EL (cell line): Measurements from ENCODE around the gene IZUMO4.

ENCODE experiments used
- DNase-seq: peaks from one replicate; pipeline ENCODE4 v3.0.0-alpha.2; 2016

IZUMO4 gene, protein sequence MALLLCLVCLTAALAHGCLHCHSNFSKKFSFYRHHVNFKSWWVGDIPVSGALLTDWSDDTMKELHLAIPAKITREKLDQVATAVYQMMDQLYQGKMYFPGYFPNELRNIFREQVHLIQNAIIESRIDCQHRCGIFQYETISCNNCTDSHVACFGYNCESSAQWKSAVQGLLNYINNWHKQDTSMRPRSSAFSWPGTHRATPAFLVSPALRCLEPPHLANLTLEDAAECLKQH

DNA sequence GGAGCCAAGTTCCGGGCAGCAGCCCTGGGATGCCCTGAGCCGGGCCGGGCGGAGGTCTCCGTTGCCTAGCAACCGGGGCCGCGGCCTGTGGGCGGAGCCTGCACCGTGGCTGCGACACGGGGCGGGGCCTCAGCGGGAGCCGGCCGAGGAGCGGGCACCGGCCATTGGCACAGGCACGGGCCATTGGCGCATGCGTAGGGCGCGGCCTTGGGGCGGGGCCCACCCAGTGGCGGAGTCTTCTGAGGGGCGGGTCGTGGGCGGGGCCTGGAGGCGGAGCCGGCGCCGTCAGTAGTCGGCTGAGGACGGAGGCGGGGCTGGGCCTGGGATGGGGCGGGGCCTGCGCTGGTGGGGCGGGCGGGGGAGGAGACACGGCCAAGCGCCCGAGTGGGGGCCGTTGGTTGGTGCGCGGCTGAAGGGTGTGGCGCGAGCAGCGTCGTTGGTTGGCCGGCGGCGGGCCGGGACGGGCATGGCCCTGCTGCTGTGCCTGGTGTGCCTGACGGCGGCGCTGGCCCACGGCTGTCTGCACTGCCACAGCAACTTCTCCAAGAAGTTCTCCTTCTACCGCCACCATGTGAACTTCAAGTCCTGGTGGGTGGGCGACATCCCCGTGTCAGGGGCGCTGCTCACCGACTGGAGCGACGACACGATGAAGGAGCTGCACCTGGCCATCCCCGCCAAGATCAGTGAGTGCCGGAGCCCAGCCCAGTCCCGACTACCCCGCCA lies at the start of gene IZUMO4:
Gene IZUMO4 (plus strand): TSS at position 436 of the 723 bp plus-strand sequence. CDS start 31 bp downstream, at position 467.
- peak; percentile 96 for DNase-seq

DNA sequence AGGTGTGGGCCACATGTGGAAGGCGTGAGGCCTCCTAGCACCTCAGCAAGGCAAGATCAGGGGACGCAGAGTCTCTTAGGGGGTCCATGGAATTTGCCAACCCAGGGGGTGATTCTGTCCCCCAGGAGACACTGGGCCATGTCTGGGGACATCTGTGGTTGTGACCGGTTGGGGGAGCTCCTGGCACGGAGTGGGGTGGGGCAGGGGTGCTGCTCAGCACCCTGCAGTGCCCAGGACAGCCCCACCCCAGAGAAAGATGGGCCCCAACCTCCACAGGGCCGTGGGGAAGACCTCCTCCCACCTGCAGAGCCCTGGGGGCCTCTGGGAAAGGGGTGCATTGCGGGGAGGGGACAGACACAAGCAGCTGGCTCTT lies 49.7 kb upstream of the IZUMO4 start:
- DNase-seq = no peak

DNA sequence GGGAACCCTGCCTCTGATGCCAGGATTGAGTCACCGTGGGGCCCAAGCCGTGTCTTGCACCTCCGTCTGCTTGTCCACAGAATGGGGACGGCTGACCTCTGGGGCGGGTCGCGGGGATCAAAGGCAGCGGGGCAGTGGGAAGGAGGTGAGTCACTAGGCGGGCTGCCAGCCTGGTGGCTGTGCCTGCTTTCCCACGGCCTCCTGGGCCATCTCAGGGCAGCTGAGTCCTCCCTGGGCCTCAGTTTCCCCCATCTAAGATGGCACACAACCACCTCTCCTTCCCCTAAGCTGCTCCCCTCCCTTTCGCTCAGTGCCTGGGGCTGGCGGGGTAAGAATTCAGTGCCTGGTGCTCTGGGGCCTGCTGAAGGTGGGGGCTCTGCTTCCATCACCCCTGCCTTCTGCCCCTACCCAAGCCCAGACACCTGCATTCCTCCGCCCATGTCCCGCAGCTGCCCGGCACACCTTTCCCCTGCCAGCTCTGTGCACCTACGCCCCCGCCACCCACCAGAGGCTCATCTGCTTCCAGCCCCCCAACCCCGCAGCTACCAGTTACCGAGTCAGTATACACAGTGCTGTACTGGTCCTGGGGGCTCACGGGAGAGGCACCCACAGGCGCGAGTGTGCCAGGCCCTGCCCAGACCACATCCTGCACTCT lies 49.1 kb upstream of the IZUMO4 start:
- peak; percentile 53 for DNase-seq

DNA sequence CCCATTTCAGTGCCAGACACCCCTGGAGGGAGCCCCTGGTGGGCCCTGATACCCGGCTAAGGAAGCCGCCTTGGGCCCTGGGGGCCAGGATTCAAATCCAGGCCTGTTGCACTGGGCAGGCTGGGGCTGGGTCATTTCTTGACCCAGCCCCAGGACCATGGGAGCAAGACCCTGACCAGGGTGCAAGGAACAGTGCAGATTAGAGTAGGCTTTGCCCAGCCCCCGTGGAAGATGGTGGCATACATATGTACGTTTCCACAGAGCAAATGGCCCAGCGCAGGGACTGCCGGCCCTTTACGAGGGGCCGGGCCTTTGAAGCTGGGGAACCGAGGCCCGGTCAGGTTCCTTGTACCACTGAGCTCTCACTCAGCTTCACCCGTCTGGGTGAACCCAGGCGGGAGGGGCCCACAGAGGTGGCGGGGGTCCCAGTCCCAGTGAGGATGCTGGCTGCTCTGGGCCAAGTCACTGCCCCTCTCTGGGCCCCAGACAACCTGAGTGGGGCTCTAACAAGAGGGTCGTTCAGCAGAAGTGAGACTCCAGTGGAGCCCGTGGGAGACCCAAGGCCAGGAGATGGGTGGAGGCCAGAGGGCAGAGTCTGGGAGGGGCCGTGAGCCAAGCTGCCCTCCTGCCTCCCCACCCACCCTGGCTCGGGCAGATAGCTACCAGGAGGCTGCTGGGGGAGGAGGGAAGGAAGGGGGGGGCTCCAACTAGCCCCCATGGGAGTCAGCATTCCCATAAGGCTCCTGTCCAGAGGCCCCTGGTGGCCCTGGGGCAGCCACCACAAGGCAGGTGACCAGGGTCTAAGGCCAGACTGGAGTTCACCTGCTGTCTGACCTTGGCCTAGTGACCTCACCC lies 48.4 kb upstream of the IZUMO4 start:
- DNase-seq = no peak

DNA sequence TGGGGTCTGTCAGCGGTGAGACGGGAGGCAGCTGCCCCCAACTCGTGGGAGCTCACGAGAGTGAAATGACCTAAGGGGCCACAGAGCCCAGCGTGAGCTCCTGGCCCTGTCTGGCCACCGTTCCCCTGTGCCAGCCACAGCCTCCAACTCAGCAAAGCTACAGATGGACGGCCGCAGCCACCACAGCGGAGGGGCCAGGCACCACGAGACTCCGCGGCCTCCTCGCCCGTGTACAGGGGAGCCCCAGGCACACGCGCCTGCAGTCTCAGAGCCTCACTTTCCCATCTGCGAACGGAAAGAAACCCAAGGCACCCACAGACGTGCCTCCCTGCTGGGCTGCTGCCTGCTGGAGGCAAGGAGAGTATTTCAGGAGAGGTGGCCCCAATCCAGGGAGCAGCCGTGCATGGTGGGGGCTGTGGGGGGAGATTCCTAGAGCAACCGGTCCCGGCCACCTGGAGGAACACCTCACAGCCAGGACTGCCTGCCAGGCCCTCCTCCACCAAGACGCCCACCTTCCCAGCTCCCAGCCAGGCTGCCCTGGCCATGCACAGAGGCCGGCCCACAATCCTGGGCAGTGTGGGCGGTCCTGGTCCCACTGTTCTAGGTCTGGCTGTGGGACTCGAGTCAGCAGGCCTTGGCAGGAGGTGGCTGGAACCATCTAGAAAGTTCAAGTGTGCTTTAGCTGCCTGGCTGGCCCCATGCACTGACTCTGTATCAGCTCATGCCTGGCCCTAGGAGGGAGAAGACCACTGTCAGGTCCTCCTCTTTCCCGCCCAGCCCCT lies 47.6 kb upstream of the IZUMO4 start:
- DNase-seq = no peak

DNA sequence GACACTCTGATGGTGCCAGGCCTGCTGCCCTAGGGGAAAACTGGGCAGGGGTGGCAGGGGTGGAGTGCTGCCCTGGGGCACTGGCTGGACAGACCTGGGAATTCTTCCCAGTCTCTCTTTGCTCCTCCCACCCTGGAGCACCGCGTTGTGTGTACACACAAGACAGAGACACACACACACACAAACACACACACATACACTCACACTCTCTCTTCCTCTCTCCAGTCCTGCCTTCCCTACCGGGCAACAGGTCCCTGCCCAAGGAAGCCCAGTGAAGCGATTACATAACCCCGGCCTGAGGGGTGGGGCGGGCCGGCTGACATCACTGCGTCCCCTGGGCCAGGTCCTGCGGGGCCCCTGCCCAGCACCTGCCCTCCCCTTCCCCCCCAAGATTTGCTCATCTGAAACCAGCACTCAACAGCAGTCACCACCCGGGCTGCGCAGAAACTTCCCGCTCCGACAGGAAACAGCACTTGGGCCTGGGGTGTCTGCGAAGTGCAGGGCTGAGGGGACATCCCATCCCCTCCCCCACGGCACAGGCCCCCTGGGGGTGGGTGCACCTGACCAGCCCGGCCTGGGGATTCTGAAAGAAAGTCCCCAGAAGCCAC lies 46.9 kb upstream of the IZUMO4 start:
- peak; percentile 75 for DNase-seq

DNA sequence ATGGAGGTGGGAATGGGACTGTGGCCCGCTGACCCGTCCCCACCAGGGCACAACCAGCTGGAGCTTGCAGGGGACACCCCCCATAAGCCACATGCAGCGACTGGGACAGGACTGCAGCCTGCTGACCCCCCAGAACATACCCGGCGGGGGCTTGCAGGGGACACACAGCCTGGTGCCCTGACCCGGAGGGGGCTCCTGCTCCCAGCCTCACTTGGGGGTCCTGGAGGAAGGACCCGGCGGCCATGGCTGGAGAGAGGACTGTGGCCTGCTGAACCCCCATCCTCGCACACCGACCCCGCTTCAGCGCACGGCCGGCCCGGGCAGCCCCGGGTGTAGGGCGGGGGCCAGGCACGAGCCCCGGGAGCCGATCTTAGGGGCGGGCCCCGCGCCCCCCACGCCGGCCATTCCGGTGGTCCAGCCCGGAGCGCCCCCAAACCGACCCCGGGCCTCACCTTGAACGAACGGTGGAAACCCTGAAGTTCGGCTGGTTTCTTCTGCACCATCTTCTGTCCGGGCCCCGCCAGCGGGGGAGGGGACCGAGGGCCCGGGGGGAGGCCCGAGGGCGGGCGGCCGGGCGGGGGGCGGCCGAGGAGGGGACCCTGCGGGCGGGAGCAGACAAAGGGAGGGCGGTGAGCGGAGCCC lies 46.2 kb upstream of the IZUMO4 start:
- DNase-seq = no peak

DNA sequence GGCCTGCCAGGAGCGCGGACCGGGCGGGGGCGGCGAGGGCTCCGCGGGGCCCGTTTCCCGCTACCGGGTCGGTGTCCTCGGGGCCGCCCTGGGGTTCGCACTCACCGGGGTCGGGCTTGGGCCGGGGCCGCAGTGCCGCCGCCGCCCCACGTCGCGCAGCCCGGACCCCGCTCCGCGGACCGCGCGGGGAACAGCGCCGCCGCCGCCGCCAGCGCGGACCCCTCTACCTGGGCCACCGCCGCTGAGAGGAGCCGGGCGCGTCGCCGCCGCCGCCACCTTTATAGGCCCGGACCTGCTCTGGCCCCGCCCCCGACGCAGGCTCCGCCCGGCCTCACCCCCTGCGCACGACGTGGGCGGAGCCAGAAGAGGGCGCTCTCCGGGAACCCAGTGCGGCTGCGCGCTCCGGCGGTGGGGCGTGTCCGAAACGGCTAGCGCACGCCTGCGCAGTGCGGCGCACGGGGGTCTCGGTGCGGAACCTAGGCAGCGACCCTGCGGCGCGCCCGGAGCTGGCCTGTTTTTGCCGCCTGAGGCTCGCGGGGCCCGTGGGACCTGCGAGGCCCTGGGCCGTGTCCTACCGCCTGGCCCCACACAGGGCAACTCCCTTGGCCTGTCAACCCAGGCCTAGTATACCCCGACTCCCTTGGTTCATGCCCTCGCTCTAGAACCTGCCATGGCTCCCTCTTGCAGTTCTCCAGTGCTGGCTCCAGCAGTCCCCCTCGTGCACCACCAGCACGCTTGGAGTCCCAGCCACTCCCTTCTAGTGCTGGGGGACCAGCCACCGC lies 45.5 kb upstream of the IZUMO4 start, which contains the start of gene MKNK2:
Gene MKNK2 (minus strand): TSS at position 254 of the 782 bp plus-strand sequence. CDS start 393 bp downstream, outside the sequence.
- DNase-seq = peak; percentile 86

DNA sequence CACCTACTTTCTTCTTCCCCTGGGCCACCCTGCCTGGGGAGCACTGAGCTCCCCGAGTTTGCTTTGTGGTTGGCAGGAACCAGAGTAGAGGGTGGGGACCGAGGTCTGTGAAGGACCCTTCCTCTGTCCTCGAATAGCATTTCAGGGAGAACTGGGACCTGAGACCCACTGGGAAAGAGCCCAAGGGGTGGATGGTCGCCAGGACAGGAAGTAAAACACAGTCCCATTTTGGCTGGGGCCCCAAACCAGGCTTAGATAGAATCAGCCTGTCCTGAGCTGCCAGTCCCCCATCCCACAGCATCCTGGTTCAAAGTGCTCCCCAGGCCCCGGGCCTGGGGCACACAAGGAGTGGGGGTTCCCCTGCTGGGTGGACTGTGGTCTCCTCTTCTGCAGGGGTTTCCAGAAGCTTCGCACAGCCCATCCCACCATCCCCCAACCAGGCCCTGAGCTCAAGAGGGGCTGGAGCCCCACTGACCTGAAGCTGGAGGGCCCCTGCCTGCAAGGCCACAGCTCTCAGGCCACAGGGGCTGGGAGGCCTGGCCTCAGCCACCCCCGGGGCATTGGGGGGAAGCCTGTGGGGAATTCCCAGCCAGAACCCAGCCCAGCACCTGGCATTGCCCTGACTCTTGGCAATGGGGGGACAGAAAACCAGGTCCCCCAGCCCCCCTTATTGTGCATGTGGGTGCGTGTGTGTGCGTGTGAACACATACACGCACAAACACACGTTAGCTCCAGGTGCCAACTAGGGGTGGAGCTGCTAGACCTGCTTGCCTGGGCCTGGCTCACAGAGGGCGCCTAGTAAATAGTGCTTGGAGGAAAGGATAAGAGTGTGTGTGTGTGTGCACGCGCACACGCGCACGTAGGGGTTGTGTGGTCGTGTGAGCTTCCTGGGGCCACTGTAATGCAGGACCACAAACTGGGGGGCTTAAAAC lies 44.7 kb upstream of the IZUMO4 start:
- DNase-seq = peak; percentile 29

DNA sequence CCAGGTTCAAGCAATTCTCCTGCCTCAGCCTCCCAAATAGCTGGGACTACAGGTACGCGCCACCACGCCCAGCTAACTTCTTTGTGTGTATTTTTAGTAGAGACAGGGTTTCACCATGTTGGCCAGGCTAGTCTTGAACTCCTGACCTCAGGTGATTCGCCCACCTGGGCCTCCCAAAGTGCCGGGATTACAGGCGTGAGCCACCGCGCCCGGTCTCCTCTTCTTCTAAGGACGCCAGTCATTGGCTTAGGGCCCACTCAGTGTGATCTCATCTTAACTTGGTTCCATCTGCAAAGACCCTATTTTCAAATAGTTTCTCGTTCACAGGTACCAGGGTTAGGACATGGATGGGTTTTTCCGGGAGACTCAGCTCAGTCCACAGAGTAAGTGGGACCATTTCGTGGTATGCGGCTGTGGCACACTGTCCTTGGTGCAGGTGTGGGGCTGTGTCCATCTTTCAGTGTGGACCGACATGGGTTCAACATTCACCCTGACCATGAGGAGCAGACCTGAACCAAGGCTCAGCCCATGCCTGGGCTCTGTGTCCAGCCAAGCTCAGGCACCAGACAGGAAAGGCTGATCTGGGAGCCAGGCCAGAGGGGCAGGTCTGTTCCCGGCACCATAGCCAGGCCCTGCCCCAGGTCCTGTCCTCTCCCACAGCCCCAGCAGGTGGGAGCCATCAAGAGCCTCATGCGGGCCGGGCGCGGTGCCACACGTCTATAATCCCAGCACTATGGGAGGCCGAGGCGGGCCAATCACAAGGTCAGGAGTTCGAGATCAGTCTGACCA lies 42.9 kb upstream of the IZUMO4 start:
- no peak for DNase-seq

DNA sequence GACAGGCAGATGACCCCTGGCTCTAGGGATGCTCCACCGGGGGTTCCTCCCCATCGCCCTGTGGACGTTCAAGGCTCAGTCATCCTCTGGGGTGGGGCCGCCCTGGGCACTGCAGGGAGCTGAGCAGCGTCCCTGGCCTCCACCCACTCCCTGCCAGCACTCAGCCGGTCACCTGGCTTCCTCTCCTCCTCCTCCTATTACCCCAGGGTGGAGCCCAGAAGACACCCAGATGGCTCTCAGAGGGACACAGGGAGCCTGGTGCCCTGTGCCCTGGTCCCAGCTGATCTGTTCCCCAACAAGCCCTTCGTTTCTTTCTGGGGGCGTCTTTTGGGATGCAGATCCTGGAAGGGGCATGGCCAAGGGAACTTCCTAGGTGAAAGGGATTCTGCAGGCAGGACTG lies 42.0 kb upstream of the IZUMO4 start:
- no peak for DNase-seq

DNA sequence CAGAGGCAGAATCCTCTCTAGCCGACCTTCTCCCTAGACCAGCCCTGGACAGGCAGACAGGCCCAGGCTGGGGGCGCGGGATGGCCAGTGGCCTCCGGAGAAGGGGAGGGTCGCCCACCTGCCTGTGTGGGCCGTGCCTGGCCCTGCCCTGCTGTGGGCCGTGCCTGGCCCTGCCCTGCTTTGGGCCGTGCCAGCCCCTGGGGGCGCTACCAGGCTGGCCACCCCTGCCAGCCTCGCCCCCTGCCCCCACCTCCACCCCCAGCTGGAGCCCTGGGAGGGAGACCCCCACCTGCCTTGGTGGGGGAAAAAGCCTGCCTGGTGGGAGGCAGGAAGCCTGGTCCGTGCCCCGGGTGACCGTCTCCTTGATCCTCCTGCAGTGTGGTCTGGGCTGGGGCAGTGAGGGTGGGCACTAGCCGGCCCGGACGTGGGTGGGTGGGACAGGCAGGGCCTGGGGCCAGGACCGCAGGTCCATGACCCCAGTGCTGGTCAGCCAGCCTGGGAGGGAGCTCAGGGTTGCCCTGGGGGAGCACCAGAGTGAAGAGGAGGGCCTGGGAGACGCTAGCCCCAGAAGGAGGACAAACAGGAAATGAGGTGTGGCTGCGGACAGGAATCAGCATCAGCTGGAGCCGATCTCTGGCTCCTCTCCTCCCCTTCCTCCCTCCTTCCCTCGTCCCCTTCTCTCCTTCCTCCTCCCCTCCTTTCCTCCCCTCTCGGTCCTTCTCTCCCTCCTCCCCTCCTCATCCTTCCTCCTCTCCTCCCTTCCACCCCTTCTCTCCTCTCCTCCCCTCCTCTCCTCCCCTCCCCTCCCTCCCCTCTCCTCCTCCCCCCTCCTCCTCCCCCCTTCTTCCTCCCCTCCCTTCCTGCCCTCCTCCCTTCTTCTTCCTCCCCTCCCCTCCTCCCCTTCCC lies 40.5 kb upstream of the IZUMO4 start:
- DNase-seq = peak; percentile 78

DNA sequence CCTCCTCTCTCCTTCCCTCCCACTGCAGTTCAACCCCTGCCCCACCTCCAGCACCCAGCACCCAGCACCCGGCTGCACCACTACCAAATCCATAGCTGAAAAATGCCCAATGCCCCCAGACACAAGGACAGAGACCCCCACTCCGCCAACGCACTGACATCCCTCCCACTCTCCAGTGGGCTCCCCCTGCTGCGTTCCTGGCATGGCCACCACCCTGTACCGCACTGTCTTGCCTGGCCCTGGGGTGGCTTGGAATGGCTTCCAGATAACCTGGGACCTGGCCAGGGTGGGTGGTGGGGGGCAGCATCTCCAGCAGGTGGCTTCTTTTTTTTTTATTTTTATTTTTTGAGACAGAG lies 39.9 kb upstream of the IZUMO4 start:
- DNase-seq = no peak

DNA sequence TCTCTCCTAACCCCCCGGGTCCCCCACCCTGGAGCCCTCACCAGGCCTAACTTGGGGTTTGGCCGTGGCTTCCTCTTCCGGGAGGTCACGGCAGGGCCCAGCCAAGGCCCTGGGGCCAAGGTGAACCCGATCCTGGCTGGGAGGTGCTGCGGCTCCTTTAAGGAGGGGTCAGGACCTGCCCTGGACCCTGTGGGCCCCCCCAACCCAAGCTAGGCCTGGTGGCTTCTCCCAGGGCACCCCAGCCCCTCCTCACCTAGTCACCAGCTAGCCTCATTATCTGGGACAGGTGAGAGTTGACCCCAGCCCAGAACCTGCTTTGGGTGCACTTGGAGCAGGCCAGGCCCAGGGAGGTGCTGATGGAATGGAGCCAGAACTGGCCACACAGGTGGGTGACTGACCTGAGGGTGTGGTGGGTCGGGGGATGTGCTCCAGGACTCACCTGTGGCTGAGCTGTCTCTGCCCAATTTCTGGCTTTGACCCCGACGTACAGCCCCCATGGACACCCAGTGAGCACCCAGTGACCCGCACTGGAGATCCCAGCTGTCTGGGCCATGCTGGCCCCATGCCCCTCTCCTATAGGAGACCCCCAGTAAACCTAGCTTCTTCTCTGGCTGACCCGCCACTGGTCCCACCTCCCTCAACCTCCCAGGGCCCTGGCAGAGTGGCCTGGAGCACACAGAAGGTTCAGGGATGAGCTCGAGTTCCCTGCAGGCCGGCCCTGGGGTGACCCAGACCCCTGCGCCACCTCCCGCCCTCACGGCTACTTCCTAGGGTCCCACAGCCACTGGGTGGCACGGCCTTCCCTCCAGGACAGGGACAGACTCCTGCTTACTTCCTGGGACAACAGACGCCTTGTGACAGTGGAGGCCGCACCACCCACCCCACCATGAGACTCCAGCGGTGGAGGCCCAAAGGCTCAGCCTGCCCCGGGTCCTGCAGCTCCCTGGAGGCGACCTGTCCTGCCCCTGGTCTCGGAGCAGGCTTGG lies 38.9 kb upstream of the IZUMO4 start:
- no peak for DNase-seq

DNA sequence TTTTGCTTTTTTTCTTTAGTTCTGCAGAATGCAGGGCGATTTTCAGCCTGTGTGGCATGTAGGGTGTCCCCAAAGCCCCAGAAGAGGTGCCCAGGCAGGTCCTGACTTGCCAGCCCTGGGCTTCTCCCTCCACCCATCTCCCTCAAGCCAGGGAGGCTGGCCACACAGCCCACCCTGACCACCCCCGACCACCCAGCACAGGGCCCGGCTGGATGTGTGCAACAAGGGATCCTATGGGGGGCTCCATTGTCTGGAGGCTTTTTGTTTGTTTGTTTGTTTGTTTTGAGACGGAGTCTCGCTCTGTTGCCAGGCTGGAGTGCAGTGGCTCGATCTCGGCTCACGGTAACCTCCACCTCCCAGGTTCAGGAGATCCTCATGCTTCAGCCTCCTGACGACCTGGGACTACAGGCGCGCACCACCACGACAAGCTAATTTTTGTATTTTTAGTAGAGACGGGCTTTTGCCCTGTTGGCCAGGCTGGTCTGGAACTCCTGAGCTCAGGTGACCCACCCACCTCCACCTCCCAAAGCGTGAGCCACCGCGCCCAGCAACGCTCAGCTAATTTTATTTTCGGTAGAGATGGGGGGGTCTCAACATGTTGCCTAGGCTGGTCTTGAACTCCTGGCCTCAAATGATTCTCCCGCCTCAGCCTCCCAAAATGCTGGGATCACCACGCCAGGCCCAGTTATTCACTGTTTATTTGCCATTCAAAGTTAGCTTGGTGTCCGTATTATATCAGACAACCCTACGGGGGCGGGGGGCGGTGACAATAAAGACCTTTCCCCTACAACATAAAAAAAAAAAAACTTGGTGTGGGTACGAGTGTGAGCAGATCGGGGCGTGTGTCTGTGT lies 37.9 kb upstream of the IZUMO4 start:
- no peak for DNase-seq
